GM19463 (cell line): ENCODE data around the gene CTNND2.
"Not testable (repeated sequence)": the region's sequence is repeated elsewhere in the genome, so short reads cannot be mapped to it uniquely, and the experiment has no call there.

Source experiments
- ATAC-seq: cut with Tn5 transposase; IDR thresholded peaks from one replicate; pipeline ENCODE4 v1.9.1; 2021; ENCODE audit warnings: mild to moderate bottlenecking, moderate library complexity; ENCODE audit not compliant: unreplicated experiment

Gene CTNND2

DNA sequence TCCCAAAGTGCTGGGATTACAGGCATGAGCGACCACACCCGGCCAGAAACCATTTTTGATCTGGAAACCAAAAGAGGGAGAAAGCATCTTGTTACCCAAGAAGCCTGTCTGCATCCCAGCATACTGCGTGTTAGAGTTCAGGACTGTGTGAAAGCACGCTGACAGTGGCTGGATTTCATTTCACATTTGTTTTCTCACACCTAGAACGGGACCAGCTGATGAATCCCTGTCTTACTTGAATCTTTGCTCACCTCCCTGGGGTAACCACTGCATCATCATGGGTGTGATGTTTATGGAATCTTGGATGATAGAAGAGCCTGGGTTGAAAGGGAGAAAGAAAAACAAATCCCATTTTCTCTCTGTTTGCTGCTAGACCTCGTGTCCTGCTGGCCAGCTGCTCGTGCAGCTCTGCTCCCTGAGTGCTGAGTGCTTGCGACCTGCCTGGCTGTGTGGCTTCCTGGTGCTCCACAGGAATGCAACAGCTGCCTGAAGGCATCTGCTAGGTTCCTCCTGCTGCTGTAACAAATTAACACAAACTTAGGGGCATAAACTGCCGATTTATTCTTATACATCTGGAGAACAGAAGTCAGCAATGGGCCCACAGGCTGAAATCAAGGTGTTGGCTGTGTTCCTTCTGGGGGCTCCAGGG, 764.9 kb downstream of the CTNND2 start:
- ATAC-seq: no peak

DNA sequence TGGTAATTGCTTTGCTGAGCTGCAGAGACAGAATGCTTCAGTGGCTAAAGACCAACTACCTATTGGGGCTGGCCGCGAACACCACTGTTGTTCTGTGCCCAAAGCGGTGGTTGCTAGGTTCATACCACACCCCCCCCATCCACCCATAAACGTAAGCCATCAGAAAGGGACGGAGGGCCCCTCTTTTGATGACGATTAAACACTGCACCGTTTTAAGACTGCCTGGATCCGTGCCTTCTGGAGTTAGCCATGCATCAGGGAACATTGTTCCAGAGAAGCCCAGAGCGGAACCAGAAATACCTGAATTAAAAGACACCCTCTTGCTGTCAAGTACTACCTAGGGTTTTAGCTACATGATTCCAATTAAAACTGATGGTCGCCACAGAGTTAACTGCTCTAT, 774.1 kb downstream of the CTNND2 start:
- ATAC-seq: no peak

DNA sequence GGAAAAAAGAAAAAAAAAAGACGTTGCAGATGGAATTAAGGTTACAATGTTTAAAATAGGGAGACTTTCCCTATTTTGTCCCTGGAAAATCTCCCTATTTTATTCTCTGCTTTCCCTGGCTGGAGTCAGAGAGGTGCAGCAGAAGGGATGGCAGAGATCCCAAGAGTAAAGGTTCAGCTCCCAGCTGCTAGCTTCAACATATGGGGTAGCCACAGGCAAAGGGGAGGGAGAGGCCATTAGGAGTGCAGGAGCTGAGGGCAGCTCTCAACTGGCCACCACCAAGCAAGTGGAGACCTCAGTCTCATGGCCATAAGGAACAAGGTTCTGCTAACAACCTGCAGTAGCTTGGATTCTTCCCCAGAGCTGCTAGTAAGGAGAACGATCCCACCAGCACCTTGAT, 776.2 kb downstream of the CTNND2 start:
- ATAC-seq: no peak

DNA sequence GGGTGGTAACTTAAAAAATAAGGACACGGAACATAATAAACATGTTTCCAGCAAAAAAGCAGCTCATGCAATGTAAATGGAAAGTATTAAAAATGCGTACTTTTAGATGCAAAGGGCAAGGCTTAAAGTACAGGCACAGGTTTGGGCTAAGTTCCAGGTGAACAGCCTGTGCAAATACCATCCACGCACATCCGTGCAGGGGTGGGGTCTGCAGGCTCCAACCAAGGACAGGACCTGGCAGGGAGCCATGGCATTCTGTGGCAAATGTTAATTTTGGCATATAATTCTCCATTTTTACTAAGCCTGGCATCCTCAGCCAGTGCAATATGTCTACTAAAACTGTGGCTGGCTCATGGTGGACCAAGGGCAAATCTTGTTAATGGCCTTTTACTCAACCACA, 777.4 kb downstream of the CTNND2 start:
- no peak for ATAC-seq

GRCh38 chr5:11121885-11122284, 782.4 kb downstream of the CTNND2 start:
- ATAC-seq: no peak

DNA sequence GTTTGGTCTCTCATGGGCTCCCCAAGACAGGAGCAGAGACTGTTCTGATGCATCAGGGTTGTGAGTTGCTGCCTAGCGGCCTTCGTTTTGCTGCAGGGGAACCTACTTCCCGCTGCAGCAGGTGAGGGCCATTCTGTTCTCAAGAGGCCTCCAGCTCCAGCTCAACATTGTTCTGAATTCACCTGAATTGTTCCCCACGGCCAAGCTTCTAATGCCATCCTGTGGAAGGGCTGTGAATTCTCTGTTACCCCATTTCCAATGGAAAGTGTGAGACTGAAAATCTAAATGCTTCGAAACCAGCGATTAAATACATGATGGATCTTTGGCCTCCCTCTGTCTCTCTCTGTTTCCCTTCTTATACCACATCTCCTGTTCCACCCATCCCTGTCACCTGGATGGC, 794.1 kb downstream of the CTNND2 start:
- ATAC-seq: no peak

- no peak for ATAC-seq
These were observed 798.5 kb downstream of the CTNND2 start for GRCh38 chr5:11105696-11106095.

DNA sequence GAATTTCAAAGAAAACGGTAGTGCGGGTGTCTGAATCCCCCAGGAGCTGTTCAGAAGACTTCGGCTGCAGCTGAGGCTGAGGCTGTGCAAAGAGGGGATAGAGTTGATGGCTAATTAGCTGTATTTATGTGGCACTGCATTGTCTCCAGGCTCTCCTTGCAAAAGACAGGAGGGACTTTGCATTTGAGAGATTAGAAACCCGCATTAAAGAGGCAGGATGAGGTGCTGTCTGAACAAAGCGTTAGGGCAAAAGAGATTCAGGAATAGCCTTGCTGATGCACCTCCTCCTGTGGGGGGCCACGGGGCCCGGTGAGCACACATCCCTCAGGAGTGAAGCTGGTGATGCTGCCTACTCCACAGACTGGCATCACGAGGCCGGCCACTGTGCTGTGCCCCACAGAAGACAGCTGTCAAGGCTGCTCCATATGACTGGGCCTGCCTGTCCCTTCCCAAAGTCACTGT, 799.6 kb downstream of the CTNND2 start:
- ATAC-seq: no peak

GRCh38 chr5:11104210-11104609, 800.0 kb downstream of the CTNND2 start:
- ATAC-seq: no peak

- no peak for ATAC-seq
These were observed 820.1 kb downstream of the CTNND2 start for GRCh38 chr5:11084111-11084510.

- no peak for ATAC-seq
These were observed 821.8 kb downstream of the CTNND2 start for GRCh38 chr5:11082404-11082945.

DNA sequence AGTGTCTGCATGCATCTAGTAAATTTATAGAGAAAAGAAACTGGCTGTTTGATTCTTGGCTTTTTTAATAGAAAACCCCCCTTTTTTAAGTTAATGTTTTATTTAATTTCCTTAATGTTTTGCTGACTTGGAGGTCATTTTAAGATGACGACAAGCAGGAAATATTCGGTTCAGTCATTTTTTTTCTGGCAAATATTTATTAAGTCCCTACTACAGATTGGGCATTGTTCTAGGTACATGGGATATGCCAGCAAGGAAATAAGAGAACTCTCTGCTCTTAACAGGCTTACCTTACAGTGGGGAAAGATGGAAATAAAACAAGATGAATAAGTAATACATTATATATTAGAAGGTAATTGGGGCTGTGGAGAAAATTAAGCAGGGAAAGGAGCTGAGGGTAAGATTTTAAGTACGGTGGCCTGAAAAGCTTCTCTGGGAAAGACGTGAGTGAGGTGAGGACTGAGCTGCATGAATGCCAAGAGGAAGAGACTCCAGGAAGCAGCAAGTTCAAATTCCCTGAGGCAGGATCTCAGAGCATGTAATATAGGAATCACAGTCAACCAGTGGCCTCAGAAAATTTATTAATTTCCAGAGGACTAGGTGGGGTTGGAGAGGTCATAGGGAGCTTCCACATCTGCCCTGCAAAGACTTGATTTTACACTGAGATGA, 827.2 kb downstream of the CTNND2 start:
- no peak for ATAC-seq

- ATAC-seq: no peak
These were observed 829.0 kb downstream of the CTNND2 start for GRCh38 chr5:11075035-11075805.

DNA sequence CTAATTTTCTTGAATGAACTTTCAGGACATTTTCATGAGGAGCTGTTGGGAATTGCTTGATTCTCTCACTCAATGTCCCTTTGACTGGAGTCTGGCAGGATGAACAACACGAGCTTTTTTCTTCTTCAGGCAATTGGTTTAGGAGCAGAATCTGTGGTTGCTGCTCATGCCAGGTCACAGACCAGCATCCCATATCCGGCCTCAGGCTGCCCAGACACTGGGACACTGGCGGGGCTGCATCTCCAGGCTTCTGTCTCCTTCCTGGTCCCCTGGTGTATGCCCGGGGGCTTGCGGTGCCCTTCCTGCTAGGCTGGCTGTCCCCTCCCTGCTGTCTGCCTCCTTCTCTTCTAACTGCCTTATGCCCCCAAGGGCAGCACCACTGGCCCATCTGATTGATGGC, 831.7 kb downstream of the CTNND2 start:
- no peak for ATAC-seq

DNA sequence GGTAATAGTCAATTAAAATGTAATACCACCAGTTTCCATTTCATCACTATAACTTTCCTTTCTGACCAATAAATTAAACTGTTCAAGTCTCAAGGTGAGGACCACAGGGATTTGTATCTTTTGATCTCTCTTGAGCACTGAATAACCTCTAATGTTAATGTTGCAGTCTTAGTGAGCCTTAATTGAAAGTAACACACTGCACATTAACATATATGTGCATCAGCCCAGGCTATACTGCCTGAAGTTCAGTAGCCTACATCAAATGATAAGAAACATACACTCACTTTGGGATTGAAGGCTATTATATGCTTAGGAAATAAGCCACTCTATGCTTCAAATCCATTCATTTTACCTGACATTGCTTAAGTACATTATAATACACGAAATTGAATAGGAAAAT, 832.2 kb downstream of the CTNND2 start:
- ATAC-seq: no peak

- no peak for ATAC-seq
These were observed 835.2 kb downstream of the CTNND2 start for GRCh38 chr5:11069041-11069440.

DNA sequence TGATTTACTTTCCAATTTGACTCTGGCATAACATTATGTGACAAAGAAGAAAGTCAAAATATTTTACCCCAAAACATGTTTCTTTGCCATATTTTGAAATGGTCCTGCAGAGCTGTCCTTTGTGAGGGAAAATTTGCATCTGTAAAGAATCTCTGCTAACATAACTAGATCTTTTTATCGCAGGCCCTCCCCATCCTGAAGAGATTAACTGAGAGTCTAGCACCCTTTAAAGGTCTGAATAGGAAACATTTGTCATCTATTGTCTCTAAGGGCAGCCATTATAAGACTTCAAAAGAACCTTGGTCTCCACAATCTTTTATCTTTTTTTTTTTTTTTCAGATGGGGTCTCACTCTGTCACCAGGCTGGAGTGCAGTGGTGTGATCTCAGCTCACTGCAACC, 838.5 kb downstream of the CTNND2 start:
- ATAC-seq: not testable (repeated sequence)

- no peak for ATAC-seq
These were observed 839.3 kb downstream of the CTNND2 start for GRCh38 chr5:11064763-11065450.

- no peak for ATAC-seq
These were observed 841.8 kb downstream of the CTNND2 start for GRCh38 chr5:11062397-11062796.

GRCh38 chr5:11056560-11056959, 847.7 kb downstream of the CTNND2 start:
- ATAC-seq: no peak

DNA sequence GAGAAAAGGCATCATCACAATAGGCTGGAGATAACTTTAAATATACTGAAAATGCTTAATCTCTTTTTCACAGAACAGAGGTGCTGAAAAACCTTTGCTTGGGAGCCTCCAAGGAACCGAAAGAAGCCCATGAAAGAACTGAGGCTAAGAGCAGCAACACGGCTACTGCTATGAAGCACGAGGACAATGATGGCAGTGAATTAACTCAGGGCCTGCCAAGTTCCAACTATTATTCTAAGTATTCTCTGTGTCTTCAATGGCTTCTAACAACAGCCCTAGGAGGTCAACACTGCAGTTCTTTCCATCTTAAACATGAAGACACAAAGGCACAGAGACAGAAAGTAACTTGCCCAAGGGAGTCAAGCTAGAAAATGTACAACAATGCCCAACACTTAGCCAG, 850.2 kb downstream of the CTNND2 start:
- no peak for ATAC-seq
